ENCODE results near the gene IGSF8. TPM values are rescaled to one million over a fixed set of nuclear protein-coding genes. Genes with fewer than 3 reads are reported as not detected.

The IGSF8 gene
- total and polyA plus RNA-seq, 10 donors = 15.6 to 28.9 (median 21.7) TPM

GRCh38 chr1:160061369-160062229 is 36.8 kb downstream of the IGSF8 start:
- DNase-seq = no peak
- no peaks in the 10 kb centered on the region for H3K36me3 ChIP-seq
- H3K9me3 ChIP-seq = no peaks in the 10 kb centered on the region
- WGBS, 5 donors = 69 to 84% (median 74%) methylated on average over 15 of the region's 15 CpGs
- no peak overlapping the region for H3K4me3 ChIP-seq
- no peaks in the 10 kb centered on the region for H3K4me1 ChIP-seq
- TF ChIP-seq POLR2A (IDR thresholded peaks at IDR 0.05) (no peak), POLR2AphosphoS5 (IDR thresholded peaks at IDR 0.05) (no peak), CTCF (IDR thresholded peaks at IDR 0.05 in 8 of 11, conservative IDR thresholded peaks at IDR 0.05 in 3 of 11) (no peak)
- peak overlapping the region in 1 of 8 donors; percentile 21 for H3K27ac ChIP-seq
- H3K27me3 ChIP-seq (replicated peaks in 1 of 7) = peaks cover 0 to 25% (median 0%) of the 10 kb centered on the region in 7 donors
- intact Hi-C loops (cut with DNase I; ENCODE audit: low total_unique reads) = no loop called here

GRCh38 chr1:160058087-160058486 is 40.3 kb downstream of the IGSF8 start:
- no peaks in the 10 kb centered on the region for H3K9me3 ChIP-seq
- H3K36me3 ChIP-seq = no peaks in the 10 kb centered on the region
- H3K27me3 ChIP-seq (replicated peaks in 1 of 7) = peaks cover 0 to 49% (median 0%) of the 10 kb centered on the region in 7 donors
- intact Hi-C loops (cut with DNase I; ENCODE audit: low total_unique reads) = no loop called here
- TF ChIP-seq POLR2A (IDR thresholded peaks at IDR 0.05) (no peak), CTCF (IDR thresholded peaks at IDR 0.05 in 8 of 11, conservative IDR thresholded peaks at IDR 0.05 in 3 of 11) (no peak), POLR2AphosphoS5 (IDR thresholded peaks at IDR 0.05) (no peak)
- no peaks in the 10 kb centered on the region for H3K4me1 ChIP-seq
- WGBS, 5 donors = 40 to 52% (median 47%) methylated on average over 2 of the region's 2 CpGs
- no peak overlapping the region for H3K4me3 ChIP-seq
- H3K27ac ChIP-seq = no peak overlapping the region
- DNase-seq = no peak

- H3K27me3 ChIP-seq (replicated peaks in 1 of 7) = peaks cover 0 to 53% (median 0%) of the 10 kb centered on the region in 7 donors
- intact Hi-C loops (cut with DNase I; ENCODE audit: low total_unique reads) = no loop called here
Observed at GRCh38 chr1:160056648-160057169, 41.7 kb downstream of the IGSF8 start.

More at GRCh38 chr1:160056648-160057169, 41.7 kb downstream of the IGSF8 start:
- WGBS, 5 donors = 56 to 80% (median 75%) methylated on average over 1 of the region's 1 CpG
- TF ChIP-seq CTCF (IDR thresholded peaks at IDR 0.05 in 8 of 11, conservative IDR thresholded peaks at IDR 0.05 in 3 of 11) = no peak
- no peak for TF ChIP-seq POLR2AphosphoS5 (IDR thresholded peaks at IDR 0.05)
- no peak for TF ChIP-seq POLR2A (IDR thresholded peaks at IDR 0.05)
- no peaks in the 10 kb centered on the region for H3K4me1 ChIP-seq
- no peaks in the 10 kb centered on the region for H3K9me3 ChIP-seq
- no peak overlapping the region for H3K4me3 ChIP-seq
- H3K27ac ChIP-seq = no peak overlapping the region
- no peak for DNase-seq
- H3K36me3 ChIP-seq = no peaks in the 10 kb centered on the region

Data from spleen (tissue), 11 donors.